Activated naive CD8-positive, alpha-beta T cell treated with anti-CD3 and anti-CD28 coated beads for 36 hours (primary cell): ENCODE measurements around the gene TBC1D24. TPM values are rescaled to one million over a fixed set of nuclear protein-coding genes. Genes with fewer than 3 reads are reported as not detected.
"Not testable (repeated sequence)": the region's sequence is repeated elsewhere in the genome, so short reads cannot be mapped to it uniquely, and the experiment has no call there.

Source experiments
- DNase-seq: peaks from one replicate; pipeline ENCODE4 v3.0.0; 2021
- H3K27ac Mint-ChIP-seq: one replicate; pipeline ENCODE4 v1.8.0; 2022; ENCODE audit warnings: mild to moderate bottlenecking, moderate library complexity, mixed read lengths
- H3K27me3 Mint-ChIP-seq: one replicate; pipeline ENCODE4 v1.8.0; 2022; ENCODE audit warnings: mild to moderate bottlenecking, mixed read lengths
- H3K36me3 Mint-ChIP-seq: one replicate; pipeline ENCODE4 v1.8.0; 2021; ENCODE audit warnings: mild to moderate bottlenecking, mixed read lengths
- H3K4me1 Mint-ChIP-seq: one replicate; pipeline ENCODE4 v1.8.0; 2021; ENCODE audit warnings: mixed read lengths
- H3K4me3 Mint-ChIP-seq: one replicate; pipeline ENCODE4 v1.8.0; 2022; ENCODE audit warnings: mild to moderate bottlenecking, moderate library complexity, mixed read lengths
- H3K9me3 Mint-ChIP-seq: one replicate; pipeline ENCODE4 v1.8.0; 2022; ENCODE audit warnings: mixed read lengths
- total RNA-seq, 2 experiments: library from RNA; stranded (reverse); gene quantifications; one replicate each; pipeline ENCODE4 v1.2.3, GENCODE V29; 2021

TBC1D24 gene
- total RNA-seq, 2 experiments from 2014 or later = 21.1 to 23.0 TPM

DNA sequence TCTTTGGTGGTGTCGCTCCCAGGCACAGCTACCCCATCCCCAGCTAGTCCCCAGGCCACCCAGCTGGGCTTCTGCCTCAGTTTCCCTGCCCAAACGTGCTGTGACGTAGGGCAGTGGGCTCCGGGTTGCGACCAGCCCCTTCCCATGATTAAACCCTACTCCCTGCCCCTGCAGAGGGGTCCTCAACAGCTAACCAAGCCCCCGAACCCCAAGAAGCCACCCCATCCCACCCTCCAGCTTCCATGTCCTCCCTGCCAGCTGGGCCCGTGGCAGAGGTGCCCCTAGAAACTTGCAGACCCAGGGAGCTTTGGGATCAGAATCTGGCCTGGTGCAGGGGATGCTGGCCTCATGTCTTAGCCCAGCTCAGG lies 4.7 kb upstream of the TBC1D24 start:
- Mint-ChIP-seq H3K27me3 (peaks cover 41% of the 10 kb centered on the region), H3K4me3 (no peak overlapping the region), H3K27ac (no peak overlapping the region), H3K4me1 (peaks cover 16% of the 10 kb centered on the region), H3K36me3 (no peaks in the 10 kb centered on the region), H3K9me3 (no peaks in the 10 kb centered on the region)
- DNase-seq = no peak

DNA sequence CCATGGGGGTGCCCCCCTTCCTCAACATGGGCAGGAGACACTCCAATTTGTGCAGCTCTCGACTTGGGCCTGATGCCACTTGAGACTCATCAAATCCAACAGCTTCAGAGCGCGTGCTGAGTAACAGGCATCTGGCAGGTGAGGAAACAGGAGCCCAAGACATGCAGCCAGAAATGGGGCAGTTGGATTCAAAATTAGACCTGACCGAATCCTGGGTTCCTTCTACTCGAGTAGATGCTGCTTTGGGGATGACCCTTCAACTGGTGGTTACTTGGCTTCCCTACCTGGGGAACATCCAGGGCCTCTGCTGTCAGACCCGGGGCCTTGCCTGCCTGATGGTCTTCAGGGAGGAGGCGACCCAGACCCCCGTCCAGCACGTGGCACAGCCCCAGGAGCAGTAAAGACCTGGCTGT lies 4.3 kb upstream of the TBC1D24 start:
- no peaks in the 10 kb centered on the region for H3K36me3 Mint-ChIP-seq
- no peak for DNase-seq
- H3K4me1 Mint-ChIP-seq = peaks cover 16% of the 10 kb centered on the region
- H3K27me3 Mint-ChIP-seq = peaks cover 41% of the 10 kb centered on the region
- H3K27ac Mint-ChIP-seq = no peak overlapping the region
- H3K9me3 Mint-ChIP-seq = no peaks in the 10 kb centered on the region
- no peak overlapping the region for H3K4me3 Mint-ChIP-seq

DNA sequence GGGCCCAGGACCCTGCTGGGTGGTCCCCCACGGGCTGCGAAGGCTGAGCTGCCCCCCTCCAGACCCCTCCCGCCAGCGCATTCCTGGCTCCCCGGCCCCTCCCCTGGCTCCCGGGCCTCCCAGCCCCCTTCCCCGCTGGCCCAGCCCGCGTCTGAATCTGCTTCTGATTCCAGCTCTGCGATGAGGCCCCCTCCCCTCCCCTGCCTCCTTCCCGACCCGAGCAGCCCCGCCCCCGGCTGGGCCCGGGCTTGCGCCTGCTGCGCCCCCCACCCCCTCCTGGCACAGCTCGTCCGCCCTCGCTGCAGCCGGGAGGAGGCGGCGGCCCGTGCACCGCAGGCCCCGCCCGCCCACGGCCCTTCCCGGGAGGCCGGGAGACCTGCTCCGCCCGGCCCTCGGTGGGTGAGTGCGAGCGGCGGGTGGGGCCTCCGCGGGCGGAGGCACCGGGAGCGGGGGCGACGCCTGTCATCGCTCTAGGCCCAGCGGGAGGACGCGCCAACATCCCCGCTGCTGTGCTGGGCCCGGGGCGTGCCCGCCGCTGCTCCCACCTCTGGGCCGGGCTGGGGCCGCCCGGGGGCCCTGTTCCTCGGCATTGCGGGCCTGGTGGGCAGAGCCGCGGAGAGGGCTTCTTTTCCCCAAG lies 3.8 kb upstream of the TBC1D24 start, which contains the start of gene NTN3:
Gene NTN3, plus strand, starts transcription at position 282 of the 637 bp plus-strand sequence. CDS start 405 bp downstream, outside the sequence.
- H3K36me3 Mint-ChIP-seq = no peaks in the 10 kb centered on the region
- H3K27ac Mint-ChIP-seq = no peak within 1 kb of the TSS
- no peaks in the 10 kb centered on the region for H3K9me3 Mint-ChIP-seq
- H3K4me1 Mint-ChIP-seq = peaks cover 18% of the 10 kb centered on the region
- no peak within 1 kb of the TSS for H3K4me3 Mint-ChIP-seq
- DNase-seq = peak; percentile 36
- H3K27me3 Mint-ChIP-seq = peaks cover 41% of the 10 kb centered on the region

DNA sequence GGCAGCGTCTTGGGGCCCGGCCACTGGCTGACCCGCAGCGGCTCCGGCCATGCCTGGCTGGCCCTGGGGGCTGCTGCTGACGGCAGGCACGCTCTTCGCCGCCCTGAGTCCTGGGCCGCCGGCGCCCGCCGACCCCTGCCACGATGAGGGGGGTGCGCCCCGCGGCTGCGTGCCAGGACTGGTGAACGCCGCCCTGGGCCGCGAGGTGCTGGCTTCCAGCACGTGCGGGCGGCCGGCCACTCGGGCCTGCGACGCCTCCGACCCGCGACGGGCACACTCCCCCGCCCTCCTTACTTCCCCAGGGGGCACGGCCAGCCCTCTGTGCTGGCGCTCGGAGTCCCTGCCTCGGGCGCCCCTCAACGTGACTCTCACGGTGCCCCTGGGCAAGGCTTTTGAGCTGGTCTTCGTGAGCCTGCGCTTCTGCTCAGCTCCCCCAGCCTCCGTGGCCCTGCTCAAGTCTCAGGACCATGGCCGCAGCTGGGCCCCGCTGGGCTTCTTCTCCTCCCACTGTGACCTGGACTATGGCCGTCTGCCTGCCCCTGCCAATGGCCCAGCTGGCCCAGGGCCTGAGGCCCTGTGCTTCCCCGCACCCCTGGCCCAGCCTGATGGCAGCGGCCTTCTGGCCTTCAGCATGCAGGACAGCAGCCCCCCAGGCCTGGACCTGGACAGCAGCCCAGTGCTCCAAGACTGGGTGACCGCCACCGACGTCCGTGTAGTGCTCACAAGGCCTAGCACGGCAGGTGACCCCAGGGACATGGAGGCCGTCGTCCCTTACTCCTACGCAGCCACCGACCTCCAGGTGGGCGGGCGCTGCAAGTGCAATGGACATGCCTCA lies 3.1 kb upstream of the TBC1D24 start:
- Mint-ChIP-seq H3K27me3 (peaks cover 39% of the 10 kb centered on the region), H3K4me3 (no peak overlapping the region), H3K36me3 (no peaks in the 10 kb centered on the region), H3K4me1 (peaks cover 25% of the 10 kb centered on the region), H3K27ac (no peak overlapping the region), H3K9me3 (no peaks in the 10 kb centered on the region)
- no peak for DNase-seq

DNA sequence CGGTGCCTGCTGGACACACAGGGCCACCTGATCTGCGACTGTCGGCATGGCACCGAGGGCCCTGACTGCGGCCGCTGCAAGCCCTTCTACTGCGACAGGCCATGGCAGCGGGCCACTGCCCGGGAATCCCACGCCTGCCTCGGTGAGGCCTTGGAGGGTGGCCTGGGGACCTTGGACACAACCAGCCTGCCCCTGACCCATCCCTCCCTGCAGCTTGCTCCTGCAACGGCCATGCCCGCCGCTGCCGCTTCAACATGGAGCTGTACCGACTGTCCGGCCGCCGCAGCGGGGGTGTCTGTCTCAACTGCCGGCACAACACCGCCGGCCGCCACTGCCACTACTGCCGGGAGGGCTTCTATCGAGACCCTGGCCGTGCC lies 2.5 kb upstream of the TBC1D24 start:
- no peaks in the 10 kb centered on the region for H3K9me3 Mint-ChIP-seq
- no peak overlapping the region for H3K27ac Mint-ChIP-seq
- no peaks in the 10 kb centered on the region for H3K36me3 Mint-ChIP-seq
- no peak for DNase-seq
- peaks cover 34% of the 10 kb centered on the region for H3K27me3 Mint-ChIP-seq
- peak overlapping the region; percentile 32 for H3K4me3 Mint-ChIP-seq
- peaks cover 24% of the 10 kb centered on the region for H3K4me1 Mint-ChIP-seq

DNA sequence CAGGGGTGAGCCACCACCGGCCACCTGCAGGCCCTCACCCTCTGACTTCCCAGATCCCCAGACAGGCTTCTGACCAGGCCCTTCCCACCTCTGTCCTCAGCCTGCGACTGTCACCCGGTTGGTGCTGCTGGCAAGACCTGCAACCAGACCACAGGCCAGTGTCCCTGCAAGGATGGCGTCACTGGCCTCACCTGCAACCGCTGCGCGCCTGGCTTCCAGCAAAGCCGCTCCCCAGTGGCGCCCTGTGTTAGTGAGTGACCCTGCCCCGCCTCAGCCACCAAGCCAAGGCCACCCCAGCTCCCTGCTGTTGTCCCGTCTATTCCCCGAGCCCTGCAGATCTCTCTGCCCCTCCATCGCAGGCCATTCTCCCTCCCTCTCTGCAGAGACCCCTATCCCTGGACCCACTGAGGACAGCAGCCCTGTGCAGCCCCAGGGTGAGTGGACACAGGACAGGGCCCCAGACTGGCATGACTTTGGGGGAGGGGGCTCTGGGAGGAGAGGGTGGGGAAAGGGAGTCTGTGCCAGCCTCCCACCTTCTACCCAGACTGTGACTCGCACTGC lies 2.0 kb upstream of the TBC1D24 start:
- H3K4me3 Mint-ChIP-seq = peak overlapping the region; percentile 72
- no peak overlapping the region for H3K27ac Mint-ChIP-seq
- DNase-seq = no peak

DNA sequence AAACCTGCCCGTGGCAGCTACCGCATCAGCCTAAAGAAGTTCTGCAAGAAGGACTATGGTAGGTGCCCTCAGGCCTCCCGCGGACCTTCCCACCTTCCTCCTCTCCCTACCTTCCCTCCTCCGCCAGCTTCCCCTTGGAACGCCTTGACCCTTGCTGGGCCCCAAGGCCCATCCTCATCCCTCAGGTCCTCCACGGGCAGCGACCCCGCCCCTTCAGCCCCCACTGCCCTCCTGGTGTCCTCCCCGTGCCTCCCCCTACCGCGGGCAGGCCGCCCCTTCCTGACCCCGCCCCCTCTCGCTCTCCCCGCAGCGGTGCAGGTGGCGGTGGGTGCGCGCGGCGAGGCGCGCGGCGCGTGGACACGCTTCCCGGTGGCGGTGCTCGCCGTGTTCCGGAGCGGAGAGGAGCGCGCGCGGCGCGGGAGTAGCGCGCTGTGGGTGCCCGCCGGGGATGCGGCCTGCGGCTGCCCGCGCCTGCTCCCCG lies 1.4 kb upstream of the TBC1D24 start:
- H3K27ac Mint-ChIP-seq = no peak overlapping the region
- H3K36me3 Mint-ChIP-seq = no peaks in the 10 kb centered on the region
- H3K4me1 Mint-ChIP-seq = peaks cover 21% of the 10 kb centered on the region
- no peaks in the 10 kb centered on the region for H3K9me3 Mint-ChIP-seq
- peak overlapping the region; percentile 72 for H3K4me3 Mint-ChIP-seq
- peak; percentile 40 for DNase-seq
- H3K27me3 Mint-ChIP-seq = peaks cover 29% of the 10 kb centered on the region

More for the DNA sequence above, 2.0 kb upstream of the TBC1D24 start:
- Mint-ChIP-seq H3K36me3 (no peaks in the 10 kb centered on the region), H3K9me3 (no peaks in the 10 kb centered on the region), H3K4me1 (peaks cover 24% of the 10 kb centered on the region), H3K27me3 (peaks cover 34% of the 10 kb centered on the region)

DNA sequence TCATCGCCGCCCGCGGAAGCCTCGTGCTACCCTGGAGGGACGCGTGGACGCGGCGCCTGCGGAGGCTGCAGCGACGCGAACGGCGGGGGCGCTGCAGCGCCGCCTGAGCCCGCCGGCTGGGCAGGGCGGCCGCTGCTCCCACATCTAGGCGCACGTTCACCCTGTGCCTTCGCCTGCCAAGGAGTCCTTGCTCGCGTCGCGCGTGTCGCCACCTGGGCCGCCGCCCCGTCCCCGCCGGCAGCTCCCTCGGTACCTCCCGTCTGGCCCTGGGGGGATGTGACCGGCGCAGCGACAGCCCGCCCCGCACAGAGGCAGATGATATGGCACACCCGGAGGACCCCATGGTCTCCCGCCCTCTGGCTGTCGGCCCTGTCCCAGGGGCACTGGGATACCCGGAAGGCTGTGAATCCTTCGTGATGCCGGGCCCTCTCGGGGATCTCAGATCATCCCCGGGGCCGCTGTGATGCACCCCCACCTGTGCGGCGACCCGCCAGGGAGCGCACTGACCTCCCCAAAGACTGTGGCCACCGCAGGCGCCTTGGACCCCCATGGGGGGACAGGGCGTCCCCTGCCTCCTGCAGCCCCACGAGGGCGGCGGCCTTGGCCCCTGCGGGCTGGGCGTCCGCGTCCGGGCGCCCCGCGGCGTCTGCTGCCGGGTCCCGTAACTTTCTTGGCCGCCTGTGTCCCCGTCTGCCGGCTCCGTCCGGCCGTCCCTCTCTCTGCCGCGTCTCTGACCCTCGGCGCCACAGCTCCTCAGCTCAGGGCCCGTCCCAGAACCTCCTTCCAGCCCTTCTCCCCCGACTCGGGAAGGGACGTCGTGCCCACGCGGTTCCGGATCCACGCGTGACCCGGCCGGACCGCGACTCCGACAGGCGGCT lies 689 bp upstream of the TBC1D24 start:
- Mint-ChIP-seq H3K4me3 (peak overlapping the region; percentile 81), H3K9me3 (no peaks in the 10 kb centered on the region), H3K27me3 (peaks cover 22% of the 10 kb centered on the region), H3K4me1 (peaks cover 19% of the 10 kb centered on the region), H3K36me3 (no peaks in the 10 kb centered on the region), H3K27ac (peak overlapping the region; percentile 78)
- DNase-seq = peak; percentile 71

DNA sequence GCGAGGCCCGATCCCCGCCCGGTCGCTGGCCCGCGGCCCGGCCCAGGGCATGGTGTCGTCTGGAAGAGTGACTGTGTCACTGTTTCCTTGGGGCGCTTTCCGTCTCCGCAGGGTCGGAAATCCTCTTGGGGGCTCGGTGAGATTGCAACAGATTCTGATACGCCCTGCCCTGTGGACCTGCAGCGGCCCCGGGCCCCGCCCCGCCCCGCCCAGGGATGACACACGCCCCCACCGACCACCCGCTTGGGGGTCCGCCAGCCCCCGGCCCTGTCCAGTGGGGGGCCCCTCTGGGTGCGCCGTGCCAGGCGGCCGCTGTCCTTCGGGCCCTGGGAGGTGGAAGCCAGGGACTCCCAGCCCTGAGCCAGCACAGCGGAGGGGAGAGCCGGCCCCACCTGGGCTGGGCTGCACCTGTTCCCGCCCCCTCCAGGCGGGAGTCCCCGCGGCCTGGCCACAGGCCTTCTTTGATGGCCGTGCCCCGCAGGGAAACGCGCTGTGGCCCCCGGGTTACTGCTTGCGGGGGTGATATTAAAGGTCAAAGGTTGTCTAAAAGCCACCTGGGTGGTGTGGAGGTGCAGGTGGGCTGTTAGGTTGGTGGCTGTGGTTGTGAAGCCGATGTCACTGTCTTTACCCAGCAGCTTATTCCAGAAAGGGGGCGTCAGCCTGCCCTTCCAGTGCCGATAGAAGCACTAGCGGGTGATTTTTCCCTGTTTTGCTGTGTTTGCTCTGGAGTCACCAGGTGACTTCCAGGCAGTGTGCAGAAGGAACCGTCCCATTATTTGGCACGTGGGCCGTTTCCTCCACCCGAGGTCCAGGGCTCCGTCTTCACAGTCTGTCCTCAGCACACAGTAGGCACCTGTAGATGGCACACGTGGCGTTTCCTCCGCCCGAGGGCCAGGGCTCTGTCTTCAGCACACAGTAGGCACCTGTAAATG lies 752 bp downstream of the TBC1D24 start:
- Mint-ChIP-seq H3K4me1 (peaks cover 19% of the 10 kb centered on the region), H3K27ac (no peak overlapping the region), H3K27me3 (peaks cover 8% of the 10 kb centered on the region), H3K9me3 (no peaks in the 10 kb centered on the region), H3K4me3 (peak overlapping the region; percentile 65), H3K36me3 (no peaks in the 10 kb centered on the region)
- peak; percentile 67 for DNase-seq

DNA sequence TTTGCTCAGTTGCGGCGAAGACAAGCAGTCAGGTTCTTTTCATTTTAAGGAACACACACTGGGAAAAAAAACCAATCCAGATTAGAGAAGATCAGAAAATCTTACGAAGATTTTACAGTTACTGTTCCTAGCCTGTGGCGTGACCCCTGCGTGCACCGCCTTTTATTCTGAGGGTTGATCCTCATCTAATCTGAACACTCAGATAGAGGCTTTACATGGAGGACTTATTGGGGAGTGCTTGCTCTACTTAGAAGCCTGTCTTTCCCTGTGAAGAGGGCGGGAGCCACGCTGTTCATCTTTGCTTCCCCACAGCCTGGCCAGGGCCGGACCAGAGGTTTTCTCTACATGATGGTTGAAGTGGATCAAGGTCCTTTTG lies 1.4 kb downstream of the TBC1D24 start:
- H3K9me3 Mint-ChIP-seq = no peaks in the 10 kb centered on the region
- H3K4me1 Mint-ChIP-seq = peaks cover 19% of the 10 kb centered on the region
- H3K27me3 Mint-ChIP-seq = peaks cover 8% of the 10 kb centered on the region

DNA sequence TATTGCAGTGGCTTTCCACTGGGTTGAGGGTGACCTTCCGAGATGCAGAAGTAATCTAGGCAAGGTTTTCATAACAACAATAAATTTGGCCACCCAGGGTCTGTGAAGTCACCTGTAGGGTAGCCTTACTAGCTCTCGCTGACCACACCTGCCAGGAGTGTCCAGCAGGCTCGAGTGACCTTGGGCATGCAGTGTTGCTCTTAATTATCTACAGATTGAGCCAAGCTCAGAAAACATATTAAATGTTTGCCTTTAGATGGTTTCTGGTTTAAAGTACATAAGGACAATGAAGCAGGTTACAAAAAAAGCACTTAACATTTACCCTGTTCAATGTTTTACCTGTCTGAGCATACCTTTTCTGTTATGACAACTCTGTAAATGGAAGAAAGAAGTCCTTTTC lies 1.8 kb downstream of the TBC1D24 start:
- Mint-ChIP-seq H3K4me1 (peaks cover 19% of the 10 kb centered on the region), H3K9me3 (no peaks in the 10 kb centered on the region), H3K4me3 (peak overlapping the region; percentile 65), H3K27me3 (peaks cover 8% of the 10 kb centered on the region), H3K27ac (no peak overlapping the region), H3K36me3 (no peaks in the 10 kb centered on the region)
- no peak for DNase-seq

More for the DNA sequence above, 1.4 kb downstream of the TBC1D24 start:
- H3K27ac Mint-ChIP-seq = no peak overlapping the region
- H3K36me3 Mint-ChIP-seq = no peaks in the 10 kb centered on the region
- DNase-seq = no peak
- H3K4me3 Mint-ChIP-seq = peak overlapping the region; percentile 65

DNA sequence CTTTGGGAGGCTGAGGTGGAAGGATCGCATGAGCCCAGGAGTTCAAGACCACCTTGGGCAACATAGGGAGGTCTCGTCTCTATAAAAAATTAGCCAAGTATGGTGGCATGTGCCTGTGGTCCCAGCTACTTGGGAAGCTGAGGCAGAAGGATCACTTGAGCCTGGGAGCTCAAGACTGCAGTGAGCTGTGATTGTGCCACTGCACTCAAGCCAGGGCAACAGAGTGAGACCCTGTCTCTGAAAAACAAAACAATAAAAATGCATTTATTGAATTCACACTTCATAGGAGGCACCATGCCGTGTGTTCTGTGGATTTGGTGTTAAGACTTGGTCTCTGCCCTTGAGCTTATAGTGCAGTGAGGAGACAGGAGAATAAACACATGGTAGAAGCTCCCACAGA lies 2.4 kb downstream of the TBC1D24 start:
- Mint-ChIP-seq H3K4me1 (peaks cover 19% of the 10 kb centered on the region), H3K36me3 (no peaks in the 10 kb centered on the region), H3K27me3 (peaks cover 8% of the 10 kb centered on the region), H3K9me3 (no peaks in the 10 kb centered on the region), H3K27ac (no peak overlapping the region), H3K4me3 (no peak overlapping the region)
- no peak for DNase-seq

DNA sequence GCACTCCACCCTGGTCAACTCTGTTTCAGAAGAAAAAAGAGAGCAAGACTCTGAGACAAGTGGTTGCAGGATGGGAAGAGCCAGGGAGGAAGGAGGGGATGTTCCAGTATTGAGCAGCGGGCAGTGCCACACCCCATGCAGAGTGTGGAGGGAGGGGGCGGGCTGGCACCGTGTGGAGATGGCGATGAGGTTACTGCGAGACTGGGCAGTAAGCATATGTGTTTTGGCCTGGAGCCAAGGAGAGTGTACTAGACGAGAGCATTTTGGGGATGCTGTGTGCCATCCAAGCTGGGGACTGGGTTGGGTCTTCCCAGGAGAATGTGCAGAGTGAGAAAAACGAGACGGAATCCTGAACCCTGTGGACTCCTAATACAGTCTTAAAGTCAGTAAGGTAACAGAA lies 3.4 kb downstream of the TBC1D24 start:
- H3K36me3 Mint-ChIP-seq = no peaks in the 10 kb centered on the region
- H3K4me3 Mint-ChIP-seq = no peak overlapping the region
- H3K27ac Mint-ChIP-seq = no peak overlapping the region
- no peak for DNase-seq
- H3K9me3 Mint-ChIP-seq = no peaks in the 10 kb centered on the region
- H3K4me1 Mint-ChIP-seq = peaks cover 16% of the 10 kb centered on the region
- peaks cover 2% of the 10 kb centered on the region for H3K27me3 Mint-ChIP-seq

DNA sequence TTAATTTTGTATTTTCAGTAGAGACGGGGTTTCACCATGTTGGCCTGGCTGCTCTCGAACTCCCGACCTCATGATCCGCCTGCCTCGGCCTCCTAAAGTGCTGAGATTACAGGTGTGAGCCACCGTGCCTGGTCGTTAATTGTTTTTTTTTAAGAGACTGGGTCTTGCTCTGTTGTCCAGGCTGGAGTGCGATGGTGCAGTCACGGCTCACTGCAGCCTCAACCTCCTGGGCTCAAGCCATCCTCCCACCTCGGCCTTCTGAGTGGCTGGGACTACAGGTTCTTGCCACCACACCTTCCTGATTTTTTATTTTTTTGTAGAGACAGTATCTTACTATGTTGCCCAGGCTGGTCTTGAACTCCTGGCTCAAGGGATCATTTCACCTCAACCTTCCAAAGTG lies 5.1 kb downstream of the TBC1D24 start:
- not testable (repeated sequence) for H3K9me3 Mint-ChIP-seq, DNase-seq, H3K27ac Mint-ChIP-seq, H3K27me3 Mint-ChIP-seq, H3K36me3 Mint-ChIP-seq, H3K4me3 Mint-ChIP-seq
- peaks cover 14% of the 10 kb centered on the region for H3K4me1 Mint-ChIP-seq
